ENCODE results near the gene MXD1.

GRCh38 chr2:69955029-69955428 is 40.1 kb downstream of the MXD1 start:
- TF ChIP-seq CTCF (IDR thresholded peaks at IDR 0.05; ENCODE audit: low read depth, low read length, missing input control): no peak
- no peak for TF ChIP-seq NR2F2 (IDR thresholded peaks at IDR 0.05)
- TF ChIP-seq RAD21 (IDR thresholded peaks at IDR 0.05): no peak
- no peak for TF ChIP-seq REST (IDR thresholded peaks at IDR 0.05)
- no peak for TF ChIP-seq TAF1 (conservative IDR thresholded peaks at IDR 0.05)
- no peak for TF ChIP-seq HNF4A (conservative IDR thresholded peaks at IDR 0.05)
- no peak for TF ChIP-seq ATF3 (IDR thresholded peaks at IDR 0.05)
- no peak for TF ChIP-seq YY1 (IDR thresholded peaks at IDR 0.05)
- TF ChIP-seq HNF4G (IDR thresholded peaks at IDR 0.05): no peak
- TF ChIP-seq GABPA (IDR thresholded peaks at IDR 0.05 in 1 of 2, conservative IDR thresholded peaks at IDR 0.05 in 1 of 2): no peak
- TF ChIP-seq SP1 (IDR thresholded peaks at IDR 0.05): no peak
- TF ChIP-seq EGR1 (IDR thresholded peaks at IDR 0.05; ENCODE audit: low read depth in 2 of 2): no peak
- no peak for TF ChIP-seq JUND (IDR thresholded peaks at IDR 0.05)

Data from liver (tissue), 3 donors.